Measurements from ENCODE around the gene TSPAN15. TPM values are rescaled to one million over a fixed set of nuclear protein-coding genes. Genes with fewer than 3 reads are reported as not detected.
A peak's percentile ranks its signal among the peaks of the same experiment; 100 is the strongest.

The TSPAN15 gene
- total RNA-seq, 1 donor from 2014 or later = 46.1 TPM

DNA sequence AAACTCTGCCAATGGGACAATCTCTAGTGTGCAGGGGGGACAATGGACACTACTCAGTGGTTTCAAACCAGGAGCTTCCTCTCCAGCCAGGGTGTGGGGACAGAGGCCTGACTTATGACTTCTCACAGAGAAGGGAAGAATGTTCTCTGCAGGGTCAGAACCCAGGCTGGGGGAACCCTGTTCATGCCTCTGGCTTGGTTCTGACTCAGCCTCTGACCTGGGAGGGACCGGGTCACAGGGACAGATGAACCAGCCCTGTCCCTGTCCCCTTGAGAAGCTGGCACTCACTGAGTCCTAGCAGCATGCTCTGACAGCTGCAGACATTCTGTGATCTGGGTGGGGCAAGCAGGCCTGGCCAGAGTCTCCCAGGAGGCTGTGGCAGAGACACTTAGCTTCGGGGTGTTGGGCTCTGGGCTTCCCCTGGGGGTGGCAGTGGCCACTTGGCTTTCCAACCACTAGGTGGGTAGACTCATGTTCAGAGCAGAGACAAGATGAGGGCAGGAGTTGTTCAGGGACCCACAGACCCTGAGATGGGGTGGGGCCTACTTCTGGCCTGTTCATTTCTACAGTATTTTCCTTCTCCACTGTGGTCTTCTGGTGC, 13.6 kb downstream of the TSPAN15 start:
- intact Hi-C loops (cut with DNase I) = no loop called here
- Histone ChIP-seq H3K4me3 (no peak overlapping the region), H3K27me3 (ENCODE audit: low read depth) (no peaks in the 10 kb centered on the region), H3K27ac (peak overlapping the region; percentile 74), H3K9me3 (no peaks in the 10 kb centered on the region), H3K4me1 (peaks cover 77% of the 10 kb centered on the region), H3K36me3 (no peaks in the 10 kb centered on the region)
- peak; percentile 65 for DNase-seq
- ATAC-seq = peak; percentile 33 to 78
- TF ChIP-seq, protein P1, sequence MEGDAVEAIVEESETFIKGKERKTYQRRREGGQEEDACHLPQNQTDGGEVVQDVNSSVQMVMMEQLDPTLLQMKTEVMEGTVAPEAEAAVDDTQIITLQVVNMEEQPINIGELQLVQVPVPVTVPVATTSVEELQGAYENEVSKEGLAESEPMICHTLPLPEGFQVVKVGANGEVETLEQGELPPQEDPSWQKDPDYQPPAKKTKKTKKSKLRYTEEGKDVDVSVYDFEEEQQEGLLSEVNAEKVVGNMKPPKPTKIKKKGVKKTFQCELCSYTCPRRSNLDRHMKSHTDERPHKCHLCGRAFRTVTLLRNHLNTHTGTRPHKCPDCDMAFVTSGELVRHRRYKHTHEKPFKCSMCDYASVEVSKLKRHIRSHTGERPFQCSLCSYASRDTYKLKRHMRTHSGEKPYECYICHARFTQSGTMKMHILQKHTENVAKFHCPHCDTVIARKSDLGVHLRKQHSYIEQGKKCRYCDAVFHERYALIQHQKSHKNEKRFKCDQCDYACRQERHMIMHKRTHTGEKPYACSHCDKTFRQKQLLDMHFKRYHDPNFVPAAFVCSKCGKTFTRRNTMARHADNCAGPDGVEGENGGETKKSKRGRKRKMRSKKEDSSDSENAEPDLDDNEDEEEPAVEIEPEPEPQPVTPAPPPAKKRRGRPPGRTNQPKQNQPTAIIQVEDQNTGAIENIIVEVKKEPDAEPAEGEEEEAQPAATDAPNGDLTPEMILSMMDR (IDR thresholded peaks at IDR 0.05) = no peak

DNA sequence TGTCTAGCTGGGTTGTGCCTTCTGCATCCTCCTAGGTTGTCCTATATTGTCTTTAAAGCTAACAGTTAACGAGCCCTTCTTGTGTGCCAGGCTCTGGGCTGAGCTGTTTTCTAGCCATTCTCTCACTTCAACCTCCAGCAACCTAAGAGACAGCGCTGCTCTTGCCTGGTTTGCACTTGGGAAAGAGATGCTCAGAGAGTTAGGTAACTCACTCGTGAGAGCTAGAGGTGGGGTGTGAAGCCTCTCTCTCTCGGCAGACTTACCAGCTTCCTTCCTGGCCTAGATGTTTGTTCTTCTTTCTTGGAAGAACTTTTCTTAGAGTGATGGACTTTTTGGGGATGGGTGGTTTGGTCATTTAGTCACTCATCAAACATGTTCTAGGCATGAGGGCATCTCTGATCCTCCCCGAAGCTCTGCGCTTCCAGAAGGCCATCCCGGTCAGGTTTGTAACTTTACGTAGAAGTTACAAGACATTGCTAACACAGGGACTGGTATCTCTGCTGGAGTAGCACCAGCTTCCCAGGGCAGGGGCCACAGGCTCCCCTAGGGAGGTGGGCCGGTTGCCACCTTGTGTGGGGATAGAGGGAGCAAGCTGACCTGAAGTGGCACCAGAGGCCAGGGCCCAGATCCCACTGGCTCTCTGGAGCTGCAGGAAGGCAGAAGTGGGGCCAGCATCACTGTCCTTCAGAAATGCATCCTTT, 14.3 kb downstream of the TSPAN15 start:
- Histone ChIP-seq H3K4me3 (no peak overlapping the region), H3K4me1 (peaks cover 73% of the 10 kb centered on the region), H3K9me3 (no peaks in the 10 kb centered on the region), H3K27me3 (ENCODE audit: low read depth) (no peaks in the 10 kb centered on the region), H3K27ac (peak overlapping the region; percentile 74), H3K36me3 (no peaks in the 10 kb centered on the region)
- DNase-seq (no peak), ATAC-seq (peak in 1 of 2 donors; percentile 11)
- intact Hi-C loops (cut with DNase I) = no loop called here
- TF ChIP-seq, protein P1 (IDR thresholded peaks at IDR 0.05) = no peak

DNA sequence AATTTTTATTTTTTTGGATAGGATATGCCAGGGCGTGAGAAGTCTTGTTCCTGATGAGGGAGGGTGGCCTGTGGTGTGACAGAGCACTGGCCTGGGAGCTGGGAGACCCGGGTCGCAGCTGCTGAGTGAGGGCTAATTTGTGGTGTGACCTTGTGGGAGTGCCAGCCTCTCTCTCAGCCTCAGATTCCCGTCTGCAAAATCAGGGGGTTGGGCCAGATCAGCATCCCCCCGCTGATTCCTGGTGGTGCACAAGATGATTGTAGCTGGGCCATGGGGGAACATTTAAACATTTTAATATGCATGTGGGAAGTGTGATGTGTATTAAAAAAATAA, 14.9 kb downstream of the TSPAN15 start:
- TF ChIP-seq, protein P1 (IDR thresholded peaks at IDR 0.05) = no peak
- Histone ChIP-seq H3K27ac (peak overlapping the region; percentile 74), H3K36me3 (no peaks in the 10 kb centered on the region), H3K4me1 (peaks cover 68% of the 10 kb centered on the region), H3K27me3 (ENCODE audit: low read depth) (no peaks in the 10 kb centered on the region), H3K9me3 (no peaks in the 10 kb centered on the region), H3K4me3 (no peak overlapping the region)
- DNase-seq (no peak), ATAC-seq (no peak)
- intact Hi-C loops (cut with DNase I) = no loop called here

DNA sequence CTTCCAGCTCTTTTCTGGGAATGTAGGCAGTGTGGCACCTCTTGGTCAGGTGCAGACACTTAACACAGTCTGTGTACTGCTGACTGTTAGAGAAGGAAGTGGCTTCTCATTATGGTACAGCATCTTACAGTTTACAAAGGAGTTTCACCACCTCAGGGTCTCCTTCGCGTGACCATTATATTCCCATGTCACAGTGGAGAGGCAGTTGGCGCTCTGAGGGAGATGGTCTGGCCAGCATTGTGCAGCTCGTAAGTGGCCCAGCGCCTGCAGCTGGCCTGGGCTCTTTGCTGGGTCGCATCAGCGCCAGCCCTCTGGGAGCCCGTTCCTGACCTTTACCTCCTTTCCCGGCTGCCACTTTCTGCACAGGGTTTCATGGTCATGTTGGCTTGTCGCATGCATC, 15.4 kb downstream of the TSPAN15 start:
- no peak for DNase-seq
- intact Hi-C loops (cut with DNase I) = no loop called here

DNA sequence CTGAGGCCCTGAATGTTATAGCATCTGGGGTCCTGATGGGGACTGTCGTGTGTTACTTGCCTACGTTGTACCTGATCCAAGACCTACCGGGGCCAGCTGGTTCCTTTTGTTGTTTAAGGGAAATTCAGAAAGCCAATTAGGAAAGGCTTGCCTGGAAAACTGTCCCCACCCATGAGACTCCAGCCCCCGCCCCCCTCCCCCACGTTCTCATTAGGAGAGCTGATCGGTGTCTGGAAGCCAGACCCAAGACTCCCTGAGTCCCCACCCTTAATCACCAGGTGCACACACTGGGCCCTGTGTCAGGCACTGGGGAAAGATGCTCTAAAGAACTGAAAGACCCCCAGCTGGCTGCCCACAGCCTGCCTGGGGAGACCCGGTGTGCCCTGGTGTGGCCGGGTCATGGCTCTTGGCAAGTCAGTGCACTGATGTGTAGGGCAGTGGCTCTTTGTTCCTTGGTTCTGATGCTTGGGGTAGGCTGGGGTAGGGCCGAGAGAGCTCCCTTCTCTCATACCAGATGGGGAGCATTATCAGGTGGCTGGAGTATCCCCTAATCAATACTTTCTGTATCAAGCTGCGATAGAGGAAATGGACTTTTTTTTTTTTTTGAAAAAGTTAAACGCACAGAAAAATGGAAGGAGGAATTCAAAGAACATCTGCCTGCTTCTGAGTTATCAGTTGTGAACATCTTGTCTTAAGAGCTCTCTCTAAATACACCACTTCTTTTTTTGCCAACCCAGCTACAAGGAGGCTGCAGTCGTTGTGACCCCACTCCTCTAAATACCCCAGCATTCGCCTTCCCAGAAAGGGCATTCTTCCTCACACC, 16.9 kb downstream of the TSPAN15 start:
- Histone ChIP-seq H3K9me3 (no peaks in the 10 kb centered on the region), H3K4me3 (no peak overlapping the region), H3K27me3 (ENCODE audit: low read depth) (no peaks in the 10 kb centered on the region), H3K27ac (peak overlapping the region; percentile 67), H3K4me1 (peaks cover 68% of the 10 kb centered on the region), H3K36me3 (no peaks in the 10 kb centered on the region)
- ATAC-seq (no peak), DNase-seq (no peak)
- TF ChIP-seq, protein P1 (IDR thresholded peaks at IDR 0.05) = no peak
- intact Hi-C loops (cut with DNase I) = no loop called here

More for the DNA sequence above, 15.4 kb downstream of the TSPAN15 start:
- Histone ChIP-seq H3K36me3 (no peaks in the 10 kb centered on the region), H3K27ac (no peak overlapping the region), H3K4me3 (no peak overlapping the region), H3K9me3 (no peaks in the 10 kb centered on the region), H3K27me3 (ENCODE audit: low read depth) (no peaks in the 10 kb centered on the region), H3K4me1 (peaks cover 62% of the 10 kb centered on the region)
- TF ChIP-seq, protein P1 (IDR thresholded peaks at IDR 0.05) = no peak
- no peak for ATAC-seq

All from lower lobe of right lung (tissue), 2 donors.